Measurements from ENCODE around the gene ITGA2B.

ITGA2B gene

DNA sequence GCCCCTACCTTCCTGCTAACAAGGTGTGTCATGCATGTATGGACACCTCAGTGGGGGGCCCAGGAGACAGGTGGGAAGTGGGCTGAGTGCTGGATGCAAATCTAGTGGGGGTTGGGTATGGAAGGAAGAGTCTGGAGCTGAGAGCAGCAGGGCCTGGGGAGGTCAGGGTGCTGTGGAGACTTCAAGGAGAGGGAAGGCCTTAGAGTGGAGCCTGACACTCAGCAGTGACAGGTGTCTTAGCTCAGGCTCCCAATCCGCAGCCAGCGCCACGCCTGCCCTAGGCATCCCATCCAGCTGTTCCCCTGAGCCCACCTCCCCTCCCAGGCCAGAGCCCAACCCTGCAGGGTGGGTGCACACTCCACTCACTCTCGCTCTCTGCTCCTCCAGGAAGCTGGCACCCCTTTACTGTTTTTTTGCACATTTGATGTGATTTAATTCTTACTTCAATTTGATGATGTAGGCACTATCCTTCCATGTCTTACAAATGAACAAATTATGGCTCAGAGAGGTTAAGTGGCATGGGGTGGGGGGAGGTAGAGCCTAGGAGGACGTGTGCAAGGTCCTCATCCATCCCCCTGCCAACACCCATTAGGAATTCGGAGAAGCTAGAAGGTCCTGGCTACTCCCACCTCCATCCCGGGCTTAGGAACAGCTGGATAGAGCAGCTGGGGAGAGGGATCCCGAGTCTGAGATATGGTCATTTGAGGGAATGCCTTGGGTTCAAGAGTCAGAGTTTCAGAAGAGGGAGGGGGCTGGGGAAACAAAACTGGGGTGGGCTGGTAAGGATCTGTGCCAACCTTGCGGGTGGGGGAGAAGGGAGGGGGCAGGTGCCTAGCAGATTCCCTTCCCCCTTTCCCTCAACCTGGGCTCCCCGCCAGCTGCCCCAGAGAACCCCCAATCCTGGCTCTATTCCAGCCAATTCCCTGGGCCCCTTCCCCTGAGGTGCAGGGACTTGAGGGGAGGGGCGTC is 27.9 kb downstream of the ITGA2B start:
- TF ChIP-seq TAF1 (IDR thresholded peaks at IDR 0.05; ENCODE audit: low read depth) = no peak
- no peak for TF ChIP-seq EP300 (IDR thresholded peaks at IDR 0.05; ENCODE audit: borderline replicate concordance)
- no peak for TF ChIP-seq EGR1 (IDR thresholded peaks at IDR 0.05)
- no peak for TF ChIP-seq CEBPB (IDR thresholded peaks at IDR 0.05)
- TF ChIP-seq NFIC (IDR thresholded peaks at IDR 0.05) = no peak
- TF ChIP-seq, protein P1, sequence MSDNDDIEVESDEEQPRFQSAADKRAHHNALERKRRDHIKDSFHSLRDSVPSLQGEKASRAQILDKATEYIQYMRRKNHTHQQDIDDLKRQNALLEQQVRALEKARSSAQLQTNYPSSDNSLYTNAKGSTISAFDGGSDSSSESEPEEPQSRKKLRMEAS (IDR thresholded peaks at IDR 0.05) = no peak
- TF ChIP-seq, protein P2, sequence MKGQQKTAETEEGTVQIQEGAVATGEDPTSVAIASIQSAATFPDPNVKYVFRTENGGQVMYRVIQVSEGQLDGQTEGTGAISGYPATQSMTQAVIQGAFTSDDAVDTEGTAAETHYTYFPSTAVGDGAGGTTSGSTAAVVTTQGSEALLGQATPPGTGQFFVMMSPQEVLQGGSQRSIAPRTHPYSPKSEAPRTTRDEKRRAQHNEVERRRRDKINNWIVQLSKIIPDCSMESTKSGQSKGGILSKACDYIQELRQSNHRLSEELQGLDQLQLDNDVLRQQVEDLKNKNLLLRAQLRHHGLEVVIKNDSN (IDR thresholded peaks at IDR 0.05) = no peak
- TF ChIP-seq TCF12 (IDR thresholded peaks at IDR 0.05; ENCODE audit: low read depth) = no peak
- no peak for TF ChIP-seq YY1 (IDR thresholded peaks at IDR 0.05; ENCODE audit: low read depth)
- TF ChIP-seq CREB1 (IDR thresholded peaks at IDR 0.05; ENCODE audit: low read depth) = no peak
- no peak for TF ChIP-seq TEAD4 (IDR thresholded peaks at IDR 0.05)
- no peak for TF ChIP-seq RAD21 (IDR thresholded peaks at IDR 0.05; ENCODE audit: low read depth)
- TF ChIP-seq FOXM1 (IDR thresholded peaks at IDR 0.05; ENCODE audit: borderline replicate concordance, low read depth) = no peak
- TF ChIP-seq, protein P3, sequence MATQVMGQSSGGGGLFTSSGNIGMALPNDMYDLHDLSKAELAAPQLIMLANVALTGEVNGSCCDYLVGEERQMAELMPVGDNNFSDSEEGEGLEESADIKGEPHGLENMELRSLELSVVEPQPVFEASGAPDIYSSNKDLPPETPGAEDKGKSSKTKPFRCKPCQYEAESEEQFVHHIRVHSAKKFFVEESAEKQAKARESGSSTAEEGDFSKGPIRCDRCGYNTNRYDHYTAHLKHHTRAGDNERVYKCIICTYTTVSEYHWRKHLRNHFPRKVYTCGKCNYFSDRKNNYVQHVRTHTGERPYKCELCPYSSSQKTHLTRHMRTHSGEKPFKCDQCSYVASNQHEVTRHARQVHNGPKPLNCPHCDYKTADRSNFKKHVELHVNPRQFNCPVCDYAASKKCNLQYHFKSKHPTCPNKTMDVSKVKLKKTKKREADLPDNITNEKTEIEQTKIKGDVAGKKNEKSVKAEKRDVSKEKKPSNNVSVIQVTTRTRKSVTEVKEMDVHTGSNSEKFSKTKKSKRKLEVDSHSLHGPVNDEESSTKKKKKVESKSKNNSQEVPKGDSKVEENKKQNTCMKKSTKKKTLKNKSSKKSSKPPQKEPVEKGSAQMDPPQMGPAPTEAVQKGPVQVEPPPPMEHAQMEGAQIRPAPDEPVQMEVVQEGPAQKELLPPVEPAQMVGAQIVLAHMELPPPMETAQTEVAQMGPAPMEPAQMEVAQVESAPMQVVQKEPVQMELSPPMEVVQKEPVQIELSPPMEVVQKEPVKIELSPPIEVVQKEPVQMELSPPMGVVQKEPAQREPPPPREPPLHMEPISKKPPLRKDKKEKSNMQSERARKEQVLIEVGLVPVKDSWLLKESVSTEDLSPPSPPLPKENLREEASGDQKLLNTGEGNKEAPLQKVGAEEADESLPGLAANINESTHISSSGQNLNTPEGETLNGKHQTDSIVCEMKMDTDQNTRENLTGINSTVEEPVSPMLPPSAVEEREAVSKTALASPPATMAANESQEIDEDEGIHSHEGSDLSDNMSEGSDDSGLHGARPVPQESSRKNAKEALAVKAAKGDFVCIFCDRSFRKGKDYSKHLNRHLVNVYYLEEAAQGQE (IDR thresholded peaks at IDR 0.05; ENCODE audit: low read depth) = no peak
- no peak for TF ChIP-seq ZBTB7A (IDR thresholded peaks at IDR 0.05; ENCODE audit: low read depth)

DNA sequence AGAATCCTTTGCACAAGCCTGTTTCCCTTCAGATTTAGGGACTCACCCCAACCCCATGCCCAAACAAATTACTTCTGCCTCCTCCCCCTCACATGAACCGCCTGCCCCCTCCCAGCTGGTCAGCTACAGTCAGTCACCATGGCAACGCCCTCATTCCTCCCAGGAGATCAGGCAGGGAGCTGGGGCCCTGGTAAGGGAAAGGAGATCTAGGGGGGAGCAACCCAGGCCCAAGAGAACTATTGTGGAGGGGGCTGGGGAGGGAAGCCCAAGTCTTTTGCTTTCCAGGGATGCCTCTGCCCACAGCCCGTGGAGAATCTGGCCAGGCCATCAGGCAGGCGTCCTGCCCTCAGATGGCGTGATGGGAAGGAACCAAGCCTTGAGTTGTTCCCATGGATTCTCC is 28.6 kb downstream of the ITGA2B start:
- TF ChIP-seq TAF1 (IDR thresholded peaks at IDR 0.05; ENCODE audit: low read depth) = no peak
- no peak for TF ChIP-seq EP300 (IDR thresholded peaks at IDR 0.05; ENCODE audit: borderline replicate concordance)
- TF ChIP-seq NFIC (IDR thresholded peaks at IDR 0.05) = no peak
- TF ChIP-seq, protein P3 (IDR thresholded peaks at IDR 0.05; ENCODE audit: low read depth) = no peak
- no peak for TF ChIP-seq CEBPB (IDR thresholded peaks at IDR 0.05)
- no peak for TF ChIP-seq RAD21 (IDR thresholded peaks at IDR 0.05; ENCODE audit: low read depth)
- TF ChIP-seq FOXM1 (IDR thresholded peaks at IDR 0.05; ENCODE audit: borderline replicate concordance, low read depth) = no peak
- no peak for TF ChIP-seq TCF12 (IDR thresholded peaks at IDR 0.05; ENCODE audit: low read depth)
- TF ChIP-seq ZBTB7A (IDR thresholded peaks at IDR 0.05; ENCODE audit: low read depth) = no peak
- no peak for TF ChIP-seq TEAD4 (IDR thresholded peaks at IDR 0.05)
- no peak for TF ChIP-seq EGR1 (IDR thresholded peaks at IDR 0.05)
- TF ChIP-seq CREB1 (IDR thresholded peaks at IDR 0.05; ENCODE audit: low read depth) = no peak
- TF ChIP-seq, protein P1 (IDR thresholded peaks at IDR 0.05) = no peak
- TF ChIP-seq, protein P2 (IDR thresholded peaks at IDR 0.05) = no peak
- TF ChIP-seq YY1 (IDR thresholded peaks at IDR 0.05; ENCODE audit: low read depth) = no peak

DNA sequence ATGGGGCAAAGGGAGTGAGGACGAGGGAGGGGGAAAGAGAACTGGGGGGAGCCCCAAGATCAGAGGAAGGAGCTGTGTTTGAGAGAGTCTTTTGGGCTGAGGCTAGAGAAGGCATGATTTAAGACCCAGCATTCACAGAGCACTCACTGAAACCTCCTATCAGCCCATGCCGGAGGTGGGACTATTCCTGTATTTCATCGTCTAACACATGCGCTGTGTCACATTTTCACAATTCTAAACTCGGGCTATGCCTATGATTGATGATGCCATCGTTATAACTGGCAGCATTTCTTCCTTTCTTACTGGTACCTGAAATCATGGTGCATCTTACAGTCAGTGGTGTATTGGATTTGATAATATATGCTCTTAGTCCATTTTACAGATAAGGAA is 29.3 kb downstream of the ITGA2B start:
- no peak for TF ChIP-seq TEAD4 (IDR thresholded peaks at IDR 0.05)
- TF ChIP-seq EGR1 (IDR thresholded peaks at IDR 0.05) = no peak
- TF ChIP-seq CREB1 (IDR thresholded peaks at IDR 0.05; ENCODE audit: low read depth) = no peak
- TF ChIP-seq, protein P2 (IDR thresholded peaks at IDR 0.05) = no peak
- no peak for TF ChIP-seq TCF12 (IDR thresholded peaks at IDR 0.05; ENCODE audit: low read depth)
- TF ChIP-seq RAD21 (IDR thresholded peaks at IDR 0.05; ENCODE audit: low read depth) = no peak
- TF ChIP-seq FOXM1 (IDR thresholded peaks at IDR 0.05; ENCODE audit: borderline replicate concordance, low read depth) = no peak
- no peak for TF ChIP-seq CEBPB (IDR thresholded peaks at IDR 0.05)
- TF ChIP-seq YY1 (IDR thresholded peaks at IDR 0.05; ENCODE audit: low read depth) = no peak
- TF ChIP-seq EP300 (IDR thresholded peaks at IDR 0.05; ENCODE audit: borderline replicate concordance) = no peak
- TF ChIP-seq, protein P1 (IDR thresholded peaks at IDR 0.05) = no peak
- TF ChIP-seq NFIC (IDR thresholded peaks at IDR 0.05) = no peak
- no peak for TF ChIP-seq TAF1 (IDR thresholded peaks at IDR 0.05; ENCODE audit: low read depth)
- TF ChIP-seq, protein P3 (IDR thresholded peaks at IDR 0.05; ENCODE audit: low read depth) = no peak
